A549 (cell line): Measurements from ENCODE around the gene IRX3. TPM values are rescaled to one million over a fixed set of nuclear protein-coding genes. Genes with fewer than 3 reads are reported as not detected.
"Not testable (repeated sequence)": the region's sequence is repeated elsewhere in the genome, so short reads cannot be mapped to it uniquely, and the experiment has no call there.

ENCODE experiments used
- ATAC-seq, 2 experiments: fragments of 200-7000 bp in 1 of 2; fragments of >200 bp in 1 of 2; cut with Nextera tagmentation in 1 of 2; cut with Tn5 transposase in 1 of 2; 3 replicates each; pipeline versions ENCODE4 v1.8.0 to v1.9.1; 2018 to 2020; ENCODE audit warnings: mild to moderate bottlenecking in 1 of 2, moderate library complexity in 1 of 2
- CTCF ChIA-PET: fragments of 300-600 bp; sonication (Branson Sonifier 250); formaldehyde crosslinking; extraction: SDS; loops from one replicate; lab custom pipeline; 2021; ENCODE audit warnings: antibody characterized with exemption, inconsistent platforms; lab: Yijun Ruan, JAX
- POLR2A ChIA-PET: fragments of 350-600 bp; formaldehyde crosslinking; extraction: SDS; loops from one replicate; lab custom pipeline; 2021; ENCODE audit warnings: antibody characterized with exemption, inconsistent platforms; lab: Yijun Ruan, JAX
- DNase-seq, 2 experiments: peaks; one replicate each; pipeline versions ENCODE4 v3.0.0 to v3.0.0-alpha.2; 2011 to 2016; ENCODE audit warnings: low read depth in 1 of 2, low spot score in 1 of 2
- FAIRE-seq: peaks from 2 replicates; lab custom pipeline; 2011; peaks lifted over from hg19 to GRCh38; lab: Jason Lieb, UNC
- H3K27ac ChIP-seq, 2 experiments: fragments of >200 bp; sonication (Bioruptor Twin); formaldehyde crosslinking; 3 replicates each; pipeline ENCODE4 v1.5.1; 2016 to 2017
- H3K4me1 ChIP-seq: fragments of >200 bp; sonication (Bioruptor Twin); formaldehyde crosslinking; 3 replicates; pipeline ENCODE4 v1.6.1; 2016
- H3K4me2 ChIP-seq: fragments of >200 bp; sonication (Bioruptor Twin); formaldehyde crosslinking; 3 replicates; pipeline ENCODE4 v1.6.1; 2016
- H3K4me3 ChIP-seq: fragments of >200 bp; sonication (Bioruptor Twin); formaldehyde crosslinking; 3 replicates; pipeline ENCODE4 v1.5.1; 2016
- H3K9me3 ChIP-seq: fragments of >200 bp; sonication (Bioruptor Twin); formaldehyde crosslinking; 3 replicates; pipeline ENCODE4 v1.6.1; 2016
- BHLHE40 ChIP-seq: IDR thresholded peaks from 2 replicates; pipeline ENCODE4 v1.6.1; 2012; ENCODE audit warnings: low read depth, low read length, inconsistent platforms
- CBX2 ChIP-seq: fragments of 200-600 bp; sonication (generic); IDR thresholded peaks from 2 replicates; pipeline ENCODE4 v1.6.1; 2016; ENCODE audit warnings: low read depth, mild to moderate bottlenecking, borderline replicate concordance
- CEBPB ChIP-seq, 2 experiments: fragments of >200 bp in 1 of 2; sonication (Bioruptor Twin) in 1 of 2; formaldehyde crosslinking in 1 of 2; IDR thresholded peaks; 2 replicates each; pipeline ENCODE4 v1.6.1; 2012 to 2016
- CHD2 ChIP-seq: fragments of 150-350 bp; IDR thresholded peaks from 2 replicates; pipeline ENCODE4 v1.6.1; 2014; ENCODE audit warnings: low read length; ENCODE audit not compliant: partially characterized antibody
- E2F6 ChIP-seq: IDR thresholded peaks from 2 replicates; pipeline ENCODE4 v1.6.1; 2012; ENCODE audit warnings: low read depth, borderline replicate concordance
- EHMT2 ChIP-seq: fragments of 200-600 bp; sonication (generic); IDR thresholded peaks from 2 replicates; pipeline ENCODE4 v1.6.1; 2016; ENCODE audit warnings: antibody characterized with exemption, low read depth, mild to moderate bottlenecking, moderate library complexity
- ESRRA ChIP-seq: fragments of 150-350 bp; IDR thresholded peaks from 2 replicates; pipeline ENCODE4 v1.6.1; 2014; ENCODE audit warnings: mild to moderate bottlenecking, low read length, borderline replicate concordance
- FOSB ChIP-seq: fragments of 250-450 bp; sonication (Bioruptor Pico); IDR thresholded peaks from 2 replicates; pipeline ENCODE4 v1.5.0; 2020; ENCODE audit warnings: mild to moderate bottlenecking, moderate library complexity
- HOXB13 ChIP-seq: fragments of 250-450 bp; sonication (Bioruptor Pico); IDR thresholded peaks from 2 replicates; pipeline ENCODE4 v1.5.0; 2020; ENCODE audit warnings: low read depth, mild to moderate bottlenecking, moderate library complexity
- JUN ChIP-seq, 2 experiments: fragments of >200 bp; sonication (Bioruptor Twin); formaldehyde crosslinking; IDR thresholded peaks; 2 replicates in 1 of 2; 3 replicates in 1 of 2; pipeline ENCODE4 v1.6.1; 2016 to 2017
- KDM5A ChIP-seq: fragments of 200-600 bp; sonication (generic); IDR thresholded peaks from 2 replicates; pipeline ENCODE4 v1.6.1; 2016; ENCODE audit warnings: antibody characterized with exemption, mild to moderate bottlenecking
- MAX ChIP-seq: IDR thresholded peaks from 2 replicates; pipeline ENCODE4 v1.6.1; 2012
- NR3C1 ChIP-seq: fragments of >200 bp; sonication (Bioruptor Twin); formaldehyde crosslinking; IDR thresholded peaks from 3 replicates; pipeline ENCODE4 v1.6.1; 2017
- PHF8 ChIP-seq: fragments of 200-600 bp; sonication (generic); IDR thresholded peaks from 2 replicates; pipeline ENCODE4 v1.6.1; 2016; ENCODE audit warnings: low read depth, mild to moderate bottlenecking, antibody characterized with exemption, moderate library complexity, borderline replicate concordance
- POLR2A ChIP-seq: IDR thresholded peaks from 2 replicates; pipeline ENCODE4 v1.6.1; 2012; ENCODE audit warnings: mild to moderate bottlenecking, low read length
- RAD21 ChIP-seq, 2 experiments: fragments of >200 bp in 1 of 2; sonication (Bioruptor Twin) in 1 of 2; formaldehyde crosslinking in 1 of 2; IDR thresholded peaks in 1 of 2; conservative IDR thresholded peaks in 1 of 2; 2 replicates in 1 of 2; 3 replicates in 1 of 2; pipeline ENCODE4 v1.6.1; 2012 to 2018; ENCODE audit warnings: inconsistent platforms in 1 of 2
- RFX5 ChIP-seq: fragments of 450-650 bp; IDR thresholded peaks from 2 replicates; pipeline ENCODE4 v1.7.1; 2014; ENCODE audit warnings: antibody characterized with exemption, mild to moderate bottlenecking, moderate library complexity
- RNF2 ChIP-seq: fragments of 200-600 bp; sonication (generic); IDR thresholded peaks from 2 replicates; pipeline ENCODE4 v1.6.1; 2016; ENCODE audit warnings: low read depth, mild to moderate bottlenecking, antibody characterized with exemption, moderate library complexity, borderline replicate concordance
- SREBF2 ChIP-seq: fragments of 450-650 bp; IDR thresholded peaks from 2 replicates; pipeline ENCODE4 v1.6.1; 2014; ENCODE audit warnings: mild to moderate bottlenecking, moderate library complexity
- ZFP36 ChIP-seq: fragments of 450-650 bp; IDR thresholded peaks from 2 replicates; pipeline ENCODE4 v1.6.1; 2014; ENCODE audit warnings: borderline replicate concordance; ENCODE audit not compliant: partially characterized antibody
- ZNF302 ChIP-seq: fragments of 250-450 bp; sonication (Bioruptor Pico); IDR thresholded peaks from 2 replicates; pipeline ENCODE4 v1.9.0; 2021; ENCODE audit warnings: inconsistent platforms, mild to moderate bottlenecking, moderate library complexity
- WGBS: methylation state at CpG from one replicate; pipeline ENCODE4 v1.1.6; 2017; ENCODE audit errors: missing lambda C conversion rate; 5-methylcytosine and 5-hydroxymethylcytosine counted together
- polyA plus RNA-seq, 4 experiments: library from polyadenylated mRNA; depleted of rRNA in 3 of 4; stranded (reverse); fragments of >200 nt; fragmentation: RNase III in 1 of 4; extraction: RNeasy Plus Mini Kit Qiagen cat#74134 plus additional on column Dnase treatment in 1 of 4; gene quantifications; 2 replicates in 3 of 4; 3 replicates in 1 of 4; pipeline ENCODE4 v1.2.3, GENCODE V29; 2011 to 2017
- TF ChIP-seq, protein P1 (sequence below): fragments of 250-450 bp; sonication (Bioruptor Pico); IDR thresholded peaks from 2 replicates; pipeline ENCODE4 v1.5.0; 2020; ENCODE audit warnings: low read depth, mild to moderate bottlenecking, moderate library complexity

IRX3 gene
- polyA plus RNA-seq, 2 of the 4 experiments (the other 2 are of a cell fraction), result 1.7 to 3.2 TPM

DNA sequence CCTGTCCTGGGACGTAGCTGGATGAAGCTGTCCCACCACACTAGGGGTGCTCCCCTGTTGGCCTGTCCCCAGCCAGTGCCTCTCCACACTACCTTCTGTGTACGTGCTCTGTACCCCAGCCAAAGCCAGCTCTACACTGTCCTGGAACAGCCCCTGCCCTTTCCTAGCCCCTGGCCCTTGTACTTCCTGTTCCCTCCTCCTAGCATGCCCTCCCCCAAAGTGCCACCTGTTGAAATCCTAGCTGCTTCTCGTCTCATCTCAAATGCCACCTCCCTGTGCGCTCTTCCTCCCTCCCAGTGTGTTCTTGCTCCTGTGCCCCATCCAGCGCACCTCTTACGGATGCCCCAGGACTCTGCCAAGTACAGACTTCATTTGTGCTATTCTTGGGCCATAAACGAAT lies 33.5 kb downstream of the IRX3 start (continued):
- TF ChIP-seq RFX5 (no peak), MAX (no peak), HOXB13 (no peak), ESRRA (no peak), EHMT2 (no peak), JUN (IDR thresholded peaks at IDR 0.05) (no peak), POLR2A (no peak), FOSB (no peak), BHLHE40 (no peak), CBX2 (no peak)
- TF ChIP-seq, protein P1, sequence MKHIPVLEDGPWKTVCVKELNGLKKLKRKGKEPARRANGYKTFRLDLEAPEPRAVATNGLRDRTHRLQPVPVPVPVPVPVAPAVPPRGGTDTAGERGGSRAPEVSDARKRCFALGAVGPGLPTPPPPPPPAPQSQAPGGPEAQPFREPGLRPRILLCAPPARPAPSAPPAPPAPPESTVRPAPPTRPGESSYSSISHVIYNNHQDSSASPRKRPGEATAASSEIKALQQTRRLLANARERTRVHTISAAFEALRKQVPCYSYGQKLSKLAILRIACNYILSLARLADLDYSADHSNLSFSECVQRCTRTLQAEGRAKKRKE (CRISPR knock-in tag), result no peak

DNA sequence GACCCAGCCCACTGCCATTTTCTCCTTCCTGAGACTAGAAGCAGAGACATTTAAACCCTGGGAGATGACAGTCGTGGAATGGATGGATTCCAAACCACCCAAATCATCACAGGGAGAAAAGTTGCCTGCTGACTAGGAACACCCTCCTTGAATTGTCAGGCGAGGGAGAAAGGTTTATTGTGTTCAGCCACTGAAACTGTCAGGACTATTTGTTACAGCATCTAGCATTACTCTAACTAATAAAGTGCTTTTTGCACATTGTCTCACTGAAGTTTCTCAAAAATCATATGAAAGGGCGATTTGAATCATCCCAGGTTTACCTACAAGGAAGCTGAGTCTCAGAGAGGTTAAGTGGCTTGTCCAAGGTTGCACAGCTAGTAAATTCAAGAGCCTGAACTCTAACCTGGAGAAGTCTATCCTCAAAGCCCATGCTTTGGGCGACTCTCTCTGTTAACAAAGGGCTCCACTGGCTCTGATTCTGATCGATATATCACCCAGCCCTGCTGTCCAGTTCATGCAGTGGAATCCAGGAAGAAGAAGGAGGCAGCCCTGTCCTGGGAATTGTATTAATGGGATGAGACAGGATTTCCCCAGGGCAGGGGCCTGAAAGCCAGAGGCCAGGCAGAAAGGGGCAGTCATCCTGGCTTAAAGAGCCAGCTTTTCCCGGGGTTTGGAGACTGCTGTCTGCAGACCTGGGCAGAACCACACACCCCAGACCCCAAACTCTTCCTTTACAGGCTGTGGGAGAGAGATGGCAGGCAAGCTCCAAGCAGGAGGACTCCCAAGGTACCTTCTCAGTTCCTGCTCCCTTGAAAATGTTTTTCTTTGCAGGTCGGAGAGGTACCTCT lies 37.5 kb downstream of the IRX3 start:
- ChIA-PET CTCF (interaction anchor here (0.6 to 0.9 kb wide), 2 partner anchors 9 to 469 kb away, joined by 3 read pairs; no protein-coding TSS in a partner anchor), POLR2A (no interaction called here)
- no peak for TF ChIP-seq RAD21 (conservative IDR thresholded peaks at IDR 0.05 in 1 of 2, IDR thresholded peaks at IDR 0.05 in 1 of 2)
- TF ChIP-seq BHLHE40, result no peak
- TF ChIP-seq CHD2, result no peak
- TF ChIP-seq JUN (IDR thresholded peaks at IDR 0.05), result no peak
- no peak for TF ChIP-seq E2F6
- no peak for TF ChIP-seq ZFP36
- TF ChIP-seq KDM5A, result no peak
- TF ChIP-seq CEBPB (IDR thresholded peaks at IDR 0.05), result no peak
- TF ChIP-seq NR3C1, result no peak
- no peak for TF ChIP-seq RNF2
- no peak for TF ChIP-seq SREBF2
- no peak for TF ChIP-seq PHF8
- no peak for TF ChIP-seq ZNF302 (CRISPR knock-in tag)
- Histone ChIP-seq H3K9me3 (no peaks in the 10 kb centered on the region), H3K27ac (no peak overlapping the region), H3K4me1 (0 out of 3 replicates have a peak, but pooled peaks cover 4% of the 10 kb centered on the region), H3K4me3 (no peak overlapping the region), H3K4me2 (no peak overlapping the region)
- no peak for DNase-seq
- FAIRE-seq, result no peak
- WGBS, result 19% methylated on average over 7 of the region's 7 CpGs
- ATAC-seq, result no peak

DNA sequence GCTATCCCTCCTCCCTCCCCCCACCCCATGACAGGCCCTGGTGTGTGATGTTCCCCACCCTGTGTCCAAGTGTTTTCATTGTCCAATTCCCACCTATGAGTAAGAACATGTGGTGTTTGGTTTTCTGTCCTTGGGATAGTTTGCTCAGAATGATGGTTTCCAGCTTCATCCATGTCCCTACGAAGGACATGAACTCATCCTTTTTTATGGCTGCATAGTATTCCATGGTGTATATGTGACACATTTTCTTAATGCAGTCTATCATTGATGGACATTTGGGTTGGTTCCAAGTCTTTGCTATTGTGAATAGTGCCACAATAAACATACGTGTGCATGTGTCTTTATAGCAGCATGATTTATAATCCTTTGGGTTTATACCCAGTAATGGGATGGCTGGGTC lies 38.9 kb downstream of the IRX3 start:
- CTCF ChIA-PET, H3K9me3 ChIP-seq, FAIRE-seq, DNase-seq, ATAC-seq, H3K27ac ChIP-seq, H3K4me3 ChIP-seq, H3K4me1 ChIP-seq, POLR2A ChIA-PET, H3K4me2 ChIP-seq: not testable (repeated sequence)
- 33% methylated on average over 2 of the region's 2 CpGs for WGBS
